Measurements from ENCODE around the gene FOXO6.

GRCh38 chr1:41357451-41358101 is 3.7 kb upstream of the FOXO6 start:
- TF ChIP-seq, protein P1, sequence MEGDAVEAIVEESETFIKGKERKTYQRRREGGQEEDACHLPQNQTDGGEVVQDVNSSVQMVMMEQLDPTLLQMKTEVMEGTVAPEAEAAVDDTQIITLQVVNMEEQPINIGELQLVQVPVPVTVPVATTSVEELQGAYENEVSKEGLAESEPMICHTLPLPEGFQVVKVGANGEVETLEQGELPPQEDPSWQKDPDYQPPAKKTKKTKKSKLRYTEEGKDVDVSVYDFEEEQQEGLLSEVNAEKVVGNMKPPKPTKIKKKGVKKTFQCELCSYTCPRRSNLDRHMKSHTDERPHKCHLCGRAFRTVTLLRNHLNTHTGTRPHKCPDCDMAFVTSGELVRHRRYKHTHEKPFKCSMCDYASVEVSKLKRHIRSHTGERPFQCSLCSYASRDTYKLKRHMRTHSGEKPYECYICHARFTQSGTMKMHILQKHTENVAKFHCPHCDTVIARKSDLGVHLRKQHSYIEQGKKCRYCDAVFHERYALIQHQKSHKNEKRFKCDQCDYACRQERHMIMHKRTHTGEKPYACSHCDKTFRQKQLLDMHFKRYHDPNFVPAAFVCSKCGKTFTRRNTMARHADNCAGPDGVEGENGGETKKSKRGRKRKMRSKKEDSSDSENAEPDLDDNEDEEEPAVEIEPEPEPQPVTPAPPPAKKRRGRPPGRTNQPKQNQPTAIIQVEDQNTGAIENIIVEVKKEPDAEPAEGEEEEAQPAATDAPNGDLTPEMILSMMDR (optimal IDR thresholded peaks at IDR 0.05 in 1 of 3, IDR thresholded peaks at IDR 0.05 in 1 of 3, conservative IDR thresholded peaks at IDR 0.05 in 1 of 3; ENCODE audit: extremely low read depth in 1 of 3, insufficient read depth in 2 of 3, low read length in 3 of 3) = no peak
- TF ChIP-seq EZH2 (IDR thresholded peaks at IDR 0.05; ENCODE audit: low read length) = no peak
